MM.1S (cell line): ENCODE data around the gene MAP7D1.

Experiments used
- EZH2 ChIP-seq: fragments of 300-600 bp; sonication (generic); optimal IDR thresholded peaks from 2 replicates; pipeline ENCODE3; 2017; ENCODE audit warnings: low read depth, mild to moderate bottlenecking, antibody characterized with exemption, low read length, mixed read lengths
- EZH2phosphoT487 ChIP-seq: fragments of 300-600 bp; sonication (generic); IDR thresholded peaks from 2 replicates; pipeline ENCODE4 v1.6.1; 2018; ENCODE audit warnings: antibody characterized with exemption, low read length
- TF ChIP-seq, protein P1 (sequence below): fragments of 300-600 bp; sonication (generic); IDR thresholded peaks from 2 replicates; pipeline ENCODE4 v1.5.1; 2016; ENCODE audit warnings: antibody characterized with exemption, low read length, mixed read lengths

DNA sequence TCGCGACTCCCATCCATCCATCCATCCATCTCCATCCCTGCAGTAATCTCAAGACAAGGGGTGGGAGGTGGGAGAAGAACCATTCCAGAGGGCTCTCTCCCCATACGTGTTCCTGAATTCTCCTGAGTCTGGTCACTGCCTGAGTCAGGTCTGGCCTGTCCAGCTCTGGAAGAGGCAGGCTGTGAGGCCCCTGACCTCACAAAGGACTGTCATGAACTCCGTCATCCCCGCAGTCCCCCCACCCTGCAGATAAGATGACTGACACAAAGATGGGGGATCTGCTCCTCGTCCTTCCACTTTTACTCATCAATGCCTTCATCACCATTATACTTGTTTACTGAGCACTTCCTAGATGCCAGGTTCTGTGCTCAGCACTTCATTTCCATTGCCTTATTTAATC, 1.6 kb upstream of the MAP7D1 start:
- TF ChIP-seq, protein P1, sequence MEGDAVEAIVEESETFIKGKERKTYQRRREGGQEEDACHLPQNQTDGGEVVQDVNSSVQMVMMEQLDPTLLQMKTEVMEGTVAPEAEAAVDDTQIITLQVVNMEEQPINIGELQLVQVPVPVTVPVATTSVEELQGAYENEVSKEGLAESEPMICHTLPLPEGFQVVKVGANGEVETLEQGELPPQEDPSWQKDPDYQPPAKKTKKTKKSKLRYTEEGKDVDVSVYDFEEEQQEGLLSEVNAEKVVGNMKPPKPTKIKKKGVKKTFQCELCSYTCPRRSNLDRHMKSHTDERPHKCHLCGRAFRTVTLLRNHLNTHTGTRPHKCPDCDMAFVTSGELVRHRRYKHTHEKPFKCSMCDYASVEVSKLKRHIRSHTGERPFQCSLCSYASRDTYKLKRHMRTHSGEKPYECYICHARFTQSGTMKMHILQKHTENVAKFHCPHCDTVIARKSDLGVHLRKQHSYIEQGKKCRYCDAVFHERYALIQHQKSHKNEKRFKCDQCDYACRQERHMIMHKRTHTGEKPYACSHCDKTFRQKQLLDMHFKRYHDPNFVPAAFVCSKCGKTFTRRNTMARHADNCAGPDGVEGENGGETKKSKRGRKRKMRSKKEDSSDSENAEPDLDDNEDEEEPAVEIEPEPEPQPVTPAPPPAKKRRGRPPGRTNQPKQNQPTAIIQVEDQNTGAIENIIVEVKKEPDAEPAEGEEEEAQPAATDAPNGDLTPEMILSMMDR: no peak
- TF ChIP-seq EZH2 (no peak), EZH2phosphoT487 (no peak)
